OCI-LY1 (cell line): ENCODE data around the gene COMMD3.

Source experiments
- EZH2 ChIP-seq: fragments of 200-600 bp; sonication (generic), shearing (Covaris generic); IDR thresholded peaks from 2 replicates; pipeline ENCODE4 v1.8.0; 2017; ENCODE audit warnings: borderline replicate concordance, mixed run types, mild to moderate bottlenecking, antibody characterized with exemption, low read length, moderate library complexity, mixed read lengths
- TF ChIP-seq, protein P1 (sequence below): fragments of 200-600 bp; sonication (generic), shearing (Covaris generic); IDR thresholded peaks from 2 replicates; pipeline ENCODE4 v1.5.1; 2017; ENCODE audit warnings: mild to moderate bottlenecking, antibody characterized with exemption, low read length, moderate library complexity, mixed read lengths

DNA sequence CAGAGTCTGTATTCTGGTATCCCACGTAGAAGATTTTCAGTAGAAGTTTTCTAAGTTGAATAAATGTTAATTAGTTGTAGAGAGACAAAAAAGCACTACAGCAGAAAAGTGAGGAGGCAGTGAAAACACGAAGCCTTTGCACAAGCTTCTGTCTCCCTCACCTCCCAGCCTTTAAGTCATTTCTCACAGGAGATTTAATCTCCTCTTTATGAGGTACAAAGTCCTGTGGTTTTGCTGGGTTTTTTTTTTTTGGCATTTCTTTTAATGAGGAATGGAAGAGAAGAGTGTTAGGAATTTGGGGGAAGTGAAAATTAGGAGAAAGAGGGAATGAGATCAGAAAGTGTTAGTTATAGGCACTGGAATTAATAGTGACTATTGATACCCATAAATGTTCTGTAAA lies 50.6 kb downstream of the COMMD3 start:
- TF ChIP-seq, protein P1, sequence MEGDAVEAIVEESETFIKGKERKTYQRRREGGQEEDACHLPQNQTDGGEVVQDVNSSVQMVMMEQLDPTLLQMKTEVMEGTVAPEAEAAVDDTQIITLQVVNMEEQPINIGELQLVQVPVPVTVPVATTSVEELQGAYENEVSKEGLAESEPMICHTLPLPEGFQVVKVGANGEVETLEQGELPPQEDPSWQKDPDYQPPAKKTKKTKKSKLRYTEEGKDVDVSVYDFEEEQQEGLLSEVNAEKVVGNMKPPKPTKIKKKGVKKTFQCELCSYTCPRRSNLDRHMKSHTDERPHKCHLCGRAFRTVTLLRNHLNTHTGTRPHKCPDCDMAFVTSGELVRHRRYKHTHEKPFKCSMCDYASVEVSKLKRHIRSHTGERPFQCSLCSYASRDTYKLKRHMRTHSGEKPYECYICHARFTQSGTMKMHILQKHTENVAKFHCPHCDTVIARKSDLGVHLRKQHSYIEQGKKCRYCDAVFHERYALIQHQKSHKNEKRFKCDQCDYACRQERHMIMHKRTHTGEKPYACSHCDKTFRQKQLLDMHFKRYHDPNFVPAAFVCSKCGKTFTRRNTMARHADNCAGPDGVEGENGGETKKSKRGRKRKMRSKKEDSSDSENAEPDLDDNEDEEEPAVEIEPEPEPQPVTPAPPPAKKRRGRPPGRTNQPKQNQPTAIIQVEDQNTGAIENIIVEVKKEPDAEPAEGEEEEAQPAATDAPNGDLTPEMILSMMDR, result no peak
- no peak for TF ChIP-seq EZH2
